Measurements from ENCODE around the gene GULP1. TPM values are rescaled to one million over a fixed set of nuclear protein-coding genes. Genes with fewer than 3 reads are reported as not detected.

The GULP1 gene
- total RNA-seq, 1 experiment from 2014 or later: 140 TPM

GRCh38 chr2:188430705-188431104, 139.0 kb downstream of the GULP1 start:
- Mint-ChIP-seq H3K36me3 (ENCODE audit: insufficient read depth in 1 of 3, low read depth in 3 of 3) (peaks cover 3 to 15% (median 4%) of the 10 kb centered on the region in 3 experiments; a peak in 6 of 7 replicates), H3K4me3 (no peak overlapping the region), H3K27ac (peak overlapping the region in 2 of 3 experiments; percentile 6 to 86; a peak in 3 of 7 replicates), H3K4me1 (peaks cover 60 to 68% of the 10 kb centered on the region in 2 experiments), H3K9me3 (peaks cover 0 to 8% of the 10 kb centered on the region in 2 experiments; a peak in 2 of 5 replicates), H3K27me3 (ENCODE audit: low read depth) (no peaks in the 10 kb centered on the region)
- Histone ChIP-seq H2BK120ac (ENCODE audit: low read depth, low read length, poor library complexity, severe bottlenecking) (no peak overlapping the region), H3K4me1 (ENCODE audit: insufficient read depth, low read length) (peaks cover 10% of the 10 kb centered on the region; the same call in 1 of the 2 replicates), H3K27ac (ENCODE audit: insufficient read length, low read depth, low read length) (no peak overlapping the region), H2AK5ac (ENCODE audit: insufficient read length, low read length) (no peak overlapping the region), H3K9ac (ENCODE audit: extremely low read depth, insufficient read length, low read length) (no peak overlapping the region), H2BK5ac (ENCODE audit: insufficient read length, low read length) (no peak overlapping the region), H3K4ac (ENCODE audit: low read depth, low read length) (no peak overlapping the region), H4K20me1 (ENCODE audit: control insufficient read depth, insufficient read depth, insufficient read length) (no peaks in the 10 kb centered on the region), H3K14ac (ENCODE audit: insufficient read depth, low read length) (no peak overlapping the region), H3K56ac (ENCODE audit: insufficient read length, low read depth, low read length) (no peak overlapping the region), H3K23me2 (ENCODE audit: insufficient read length, low read depth, low read length, poor library complexity, severe bottlenecking) (no peaks in the 10 kb centered on the region), H3K79me2 (ENCODE audit: insufficient read depth, low read length) (peaks cover 20% of the 10 kb centered on the region; the same call in 1 of the 2 replicates), H3K9me3 (ENCODE audit: control insufficient read depth, low read depth, low read length) (no peaks in the 10 kb centered on the region), H3K18ac (ENCODE audit: insufficient read length, low read depth, low read length) (no peak overlapping the region), H3K23ac (ENCODE audit: insufficient read length, low read depth, low read length) (no peak overlapping the region), H2BK20ac (ENCODE audit: low read depth, low read length, poor library complexity, severe bottlenecking) (no peak overlapping the region), H2BK12ac (ENCODE audit: insufficient read length, low read depth, low read length) (no peak overlapping the region), H4K5ac (ENCODE audit: insufficient read length, low read depth, low read length) (no peak overlapping the region), H2AFZ (ENCODE audit: low read length) (no peak overlapping the region), H4K8ac (replicated peaks; ENCODE audit: insufficient read length, low read depth, low read length) (no peak overlapping the region), H3K4me2 (ENCODE audit: insufficient read depth, insufficient read length, low read length) (no peak overlapping the region), H3K79me1 (ENCODE audit: insufficient read depth, low read depth, low read length, poor library complexity, severe bottlenecking) (peaks cover 7% of the 10 kb centered on the region), H4K91ac (ENCODE audit: insufficient read length, low read depth, low read length) (no peak overlapping the region), H2BK15ac (ENCODE audit: low read depth, low read length) (no peak overlapping the region), H3K27me3 (ENCODE audit: insufficient read depth, low read length) (no peaks in the 10 kb centered on the region), H3T11ph (ENCODE audit: low read length) (no peak overlapping the region)
- 100% methylated on average over 1 of the region's 1 CpG for WGBS (ENCODE audit: extremely low coverage, insufficient read length, low lambda C conversion rate)
- TF ChIP-seq CTCF (conservative IDR thresholded peaks at IDR 0.05): no peak
- no peak for DNase-seq
